ENCODE data around the gene TEX2. TPM values are rescaled to one million over a fixed set of nuclear protein-coding genes. Genes with fewer than 3 reads are reported as not detected.

Gene TEX2
- total and polyA plus RNA-seq, 2 of the 13 experiments (the other 11 are each of a cell fraction or from before 2014, with no cell fraction given) = 21.4 to 37.7 TPM

DNA sequence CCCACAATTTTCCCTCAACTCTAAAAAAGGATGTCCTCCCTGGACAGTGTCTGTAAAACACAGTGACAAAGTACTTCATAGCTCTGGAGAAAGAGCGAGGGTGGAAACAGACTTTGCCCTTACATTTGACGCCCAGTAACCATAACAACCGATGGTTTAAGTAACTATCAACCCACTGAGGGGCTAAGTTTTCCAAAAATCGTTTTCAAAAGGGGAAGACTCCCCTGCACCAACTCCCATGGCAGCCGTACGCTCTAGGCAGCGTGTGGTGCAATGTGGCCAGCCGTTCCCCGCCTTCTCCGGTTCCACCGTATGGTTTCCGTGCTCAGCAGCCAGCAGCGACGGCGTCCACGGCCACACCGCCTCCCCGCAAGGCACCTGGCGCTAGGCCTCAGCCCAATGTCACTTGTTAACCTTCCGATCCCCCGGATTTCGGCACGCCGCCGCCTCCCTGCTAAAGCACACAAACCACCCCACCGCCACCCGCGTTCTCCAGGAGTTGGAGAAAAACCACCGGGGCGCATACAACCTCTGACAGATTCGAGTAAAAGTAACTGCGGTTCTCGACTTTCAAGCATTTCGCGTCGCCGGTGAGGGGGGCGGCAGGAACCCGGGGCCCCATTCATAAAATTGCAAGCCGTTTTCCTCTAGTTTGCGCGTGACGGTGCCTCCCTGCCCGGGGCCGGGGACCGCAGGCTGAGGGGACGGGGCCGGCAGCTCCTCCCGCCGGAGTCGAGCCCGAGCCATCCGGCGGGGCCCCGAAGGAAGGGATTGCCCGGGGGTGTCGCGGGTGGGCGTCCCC lies 661 bp downstream of the TEX2 start (continued):
- TF ChIP-seq LCORL (IDR thresholded peaks at IDR 0.05) (0 out of 2 replicates have a peak, but pooled peaks have one; percentile 29), LCORL (CRISPR knock-in tag; IDR thresholded peaks at IDR 0.05) (peak; percentile 51; the same call in 1 of the 2 replicates), CHD2 (IDR thresholded peaks at IDR 0.05; ENCODE audit: low read depth, low read length) (no peak), ZNF138 (CRISPR knock-in tag; IDR thresholded peaks at IDR 0.05; ENCODE audit: low read depth) (no peak), ZNF605 (CRISPR knock-in tag; IDR thresholded peaks at IDR 0.05) (0 out of 2 replicates have a peak, but pooled peaks have one; percentile 39), SP4 (CRISPR knock-in tag; IDR thresholded peaks at IDR 0.05) (no peak; the same call in 1 of the 2 replicates), ZNF720 (CRISPR knock-in tag; IDR thresholded peaks at IDR 0.05) (no peak), HOXA3 (CRISPR knock-in tag; IDR thresholded peaks at IDR 0.05) (peak; percentile 64; the same call in 1 of the 2 replicates), ZNF891 (CRISPR knock-in tag; IDR thresholded peaks at IDR 0.05) (no peak), AHR (CRISPR knock-in tag; IDR thresholded peaks at IDR 0.05) (peak; percentile 61; the same call in 1 of the 2 replicates), ZNF234 (CRISPR knock-in tag; conservative IDR thresholded peaks at IDR 0.05) (peak; percentile 50; the same call in 1 of the 2 replicates), ZC3H13 (CRISPR knock-in tag; IDR thresholded peaks at IDR 0.05) (no peak), MAFF (IDR thresholded peaks at IDR 0.05; ENCODE audit: low read depth, low read length) (no peak), MEIS2 (CRISPR knock-in tag; IDR thresholded peaks at IDR 0.05) (peak; percentile 64), NR2F2 (IDR thresholded peaks at IDR 0.05; ENCODE audit: borderline replicate concordance, low read depth) (peak; percentile 28; the same call in 1 of the 2 replicates), ZNF263 (CRISPR knock-in tag; IDR thresholded peaks at IDR 0.05) (no peak; the same call in none of the 2 replicates), ZBTB3 (CRISPR knock-in tag; IDR thresholded peaks at IDR 0.05; ENCODE audit: borderline replicate concordance, low read depth) (0 out of 2 replicates have a peak, but pooled peaks have one; percentile 25), TAF15 (IDR thresholded peaks at IDR 0.05; ENCODE audit: low read depth, low read length, poor library complexity, severe bottlenecking) (no peak), CENPT (CRISPR knock-in tag; IDR thresholded peaks at IDR 0.05; ENCODE audit: low read depth) (no peak; the same call in 1 of the 2 replicates), ARID2 (CRISPR knock-in tag; IDR thresholded peaks at IDR 0.05; ENCODE audit: borderline replicate concordance) (0 out of 2 replicates have a peak, but pooled peaks have one; percentile 32), TOPORS (CRISPR knock-in tag; IDR thresholded peaks at IDR 0.05) (no peak), ZNF761 (CRISPR knock-in tag; conservative IDR thresholded peaks at IDR 0.05) (peak; percentile 63; the same call in 1 of the 2 replicates), HCFC1 (IDR thresholded peaks at IDR 0.05; ENCODE audit: low read depth, low read length) (no peak), ESRRA (CRISPR knock-in tag; IDR thresholded peaks at IDR 0.05; ENCODE audit: low read depth) (peak; percentile 52; the same call in 1 of the 2 replicates), TOE1 (CRISPR knock-in tag; IDR thresholded peaks at IDR 0.05) (0 out of 2 replicates have a peak, but pooled peaks have one; percentile 1), GATA4 (IDR thresholded peaks at IDR 0.05; ENCODE audit: borderline replicate concordance, low read depth) (no peak), EEA1 (CRISPR knock-in tag; IDR thresholded peaks at IDR 0.05; ENCODE audit: borderline replicate concordance) (peak; percentile 77; the same call in 1 of the 2 replicates), TBX2 (CRISPR knock-in tag; IDR thresholded peaks at IDR 0.05; ENCODE audit: borderline replicate concordance) (no peak)
- TF ChIP-seq, protein P1, sequence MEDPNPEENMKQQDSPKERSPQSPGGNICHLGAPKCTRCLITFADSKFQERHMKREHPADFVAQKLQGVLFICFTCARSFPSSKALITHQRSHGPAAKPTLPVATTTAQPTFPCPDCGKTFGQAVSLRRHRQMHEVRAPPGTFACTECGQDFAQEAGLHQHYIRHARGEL (CRISPR knock-in tag; IDR thresholded peaks at IDR 0.05) = 0 out of 2 replicates have a peak, but pooled peaks have one; percentile 52
- TF ChIP-seq, protein P2, sequence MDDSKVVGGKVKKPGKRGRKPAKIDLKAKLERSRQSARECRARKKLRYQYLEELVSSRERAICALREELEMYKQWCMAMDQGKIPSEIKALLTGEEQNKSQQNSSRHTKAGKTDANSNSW (CRISPR knock-in tag; IDR thresholded peaks at IDR 0.05; ENCODE audit: borderline replicate concordance) = no peak
- TF ChIP-seq, protein P3, sequence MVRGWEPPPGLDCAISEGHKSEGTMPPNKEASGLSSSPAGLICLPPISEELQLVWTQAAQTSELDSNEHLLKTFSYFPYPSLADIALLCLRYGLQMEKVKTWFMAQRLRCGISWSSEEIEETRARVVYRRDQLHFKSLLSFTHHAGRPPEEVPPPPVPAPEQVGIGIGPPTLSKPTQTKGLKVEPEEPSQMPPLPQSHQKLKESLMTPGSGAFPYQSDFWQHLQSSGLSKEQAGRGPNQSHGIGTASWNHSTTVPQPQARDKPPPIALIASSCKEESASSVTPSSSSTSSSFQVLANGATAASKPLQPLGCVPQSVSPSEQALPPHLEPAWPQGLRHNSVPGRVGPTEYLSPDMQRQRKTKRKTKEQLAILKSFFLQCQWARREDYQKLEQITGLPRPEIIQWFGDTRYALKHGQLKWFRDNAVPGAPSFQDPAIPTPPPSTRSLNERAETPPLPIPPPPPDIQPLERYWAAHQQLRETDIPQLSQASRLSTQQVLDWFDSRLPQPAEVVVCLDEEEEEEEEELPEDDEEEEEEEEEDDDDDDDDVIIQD (CRISPR knock-in tag; IDR thresholded peaks at IDR 0.05; ENCODE audit: low read depth) = no peak

Measured in HepG2 (cell line).